NCI-H187 (cell line): ENCODE measurements around the gene PARP4.
"Not testable (repeated sequence)": the region's sequence is repeated elsewhere in the genome, so short reads cannot be mapped to it uniquely, and the experiment has no call there.

ENCODE experiments used
- DNase-seq, 2 experiments: peaks; one replicate each; lab custom pipeline; 2025; lab: John Stamatoyannopoulos, UW

PARP4 gene

GRCh38 chr13:24505756-24506155, 6.8 kb downstream of the PARP4 start:
- no peak for DNase-seq

DNA sequence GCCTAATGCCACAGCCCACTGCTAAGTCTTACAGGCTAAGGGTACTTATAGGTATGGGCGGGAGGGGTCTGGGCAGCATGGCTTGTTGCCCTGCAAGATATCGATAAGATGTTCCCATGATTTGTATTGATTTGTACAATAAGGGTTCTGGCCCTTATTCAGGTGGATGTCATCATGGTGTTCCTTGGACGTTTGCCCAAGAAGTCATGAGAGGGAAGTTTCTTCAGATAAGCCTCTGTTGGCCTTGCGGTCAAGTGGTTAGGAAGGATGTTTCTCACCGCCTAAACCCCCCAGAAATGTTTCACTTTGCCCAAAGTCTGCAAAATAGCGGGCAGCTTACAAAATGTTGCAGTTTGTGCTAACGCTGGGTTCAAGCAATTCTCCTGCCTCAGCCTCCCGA, 7.3 kb downstream of the PARP4 start:
- DNase-seq = no peak

DNA sequence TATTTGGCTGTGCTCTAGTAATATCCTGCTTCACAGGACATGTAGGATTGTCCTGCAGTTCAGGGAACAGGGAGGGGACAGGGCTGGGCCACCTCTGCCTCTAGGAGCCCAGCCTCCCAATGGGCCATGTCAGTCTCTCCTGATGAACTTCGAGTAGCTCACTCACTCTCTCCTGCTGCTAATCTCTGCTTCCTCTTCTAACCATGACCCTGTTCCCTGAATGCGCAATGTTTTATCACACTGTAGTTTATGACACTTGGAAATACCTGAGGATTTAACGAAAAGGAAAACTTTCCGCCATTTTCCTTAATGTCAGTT, 9.2 kb downstream of the PARP4 start:
- DNase-seq = no peak

DNA sequence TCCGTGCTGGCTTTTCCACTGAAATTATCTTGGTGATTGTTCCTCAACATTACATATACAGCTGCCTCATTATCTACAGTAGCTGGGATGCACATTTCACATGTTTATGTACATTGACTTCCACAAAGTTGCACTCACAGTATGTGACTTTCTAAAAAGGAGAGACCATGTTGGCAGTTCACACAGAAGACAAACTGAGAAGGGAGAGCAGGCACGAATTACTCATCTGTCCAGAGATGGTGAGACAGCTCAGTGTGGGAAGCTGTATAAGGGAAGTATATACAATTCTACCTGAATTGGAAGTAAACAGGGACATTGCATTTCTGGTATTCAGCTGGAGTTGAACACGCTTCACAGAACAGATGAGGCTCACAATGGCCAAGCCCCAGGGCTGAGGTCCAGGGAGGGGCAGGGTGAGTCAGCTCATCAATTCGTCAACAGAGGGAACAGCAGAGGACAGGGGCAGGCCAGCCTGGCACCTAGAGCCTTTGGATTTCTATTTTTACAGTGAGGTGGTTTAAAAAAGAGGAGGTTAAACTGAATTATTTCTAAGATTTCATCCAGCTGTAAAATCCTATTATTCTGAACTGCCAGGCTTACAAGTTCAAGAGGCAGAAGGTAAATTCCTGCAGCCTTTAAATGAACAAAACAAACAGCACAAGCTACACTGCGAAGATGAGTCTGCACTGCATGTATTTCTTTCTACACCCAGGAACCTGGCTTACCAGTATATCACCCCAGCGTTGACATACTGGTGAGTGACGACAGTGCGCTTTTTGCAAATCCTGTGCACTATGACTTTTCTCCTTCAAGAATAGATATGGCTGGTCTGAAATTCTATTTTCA, 9.8 kb downstream of the PARP4 start:
- DNase-seq = no peak

DNA sequence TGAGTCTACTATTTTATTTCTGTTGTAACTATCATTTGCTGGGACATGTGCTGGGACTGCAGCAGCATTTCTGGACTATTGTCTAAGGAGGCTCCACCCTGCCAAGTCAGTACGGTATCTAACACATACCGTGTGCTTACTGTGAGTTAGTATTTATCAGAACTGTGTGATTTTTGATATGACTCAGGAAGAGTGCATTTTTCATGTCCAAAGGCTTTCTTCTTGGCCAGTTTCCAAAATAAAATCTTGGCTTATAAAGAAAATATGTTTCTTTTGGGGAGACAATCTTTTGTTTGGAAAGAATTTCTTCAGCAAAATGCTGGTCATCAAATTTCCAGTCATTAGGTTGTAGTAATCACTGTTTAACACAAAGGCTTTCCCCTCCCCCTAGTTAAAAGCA, 11.6 kb downstream of the PARP4 start:
- no peak for DNase-seq

DNA sequence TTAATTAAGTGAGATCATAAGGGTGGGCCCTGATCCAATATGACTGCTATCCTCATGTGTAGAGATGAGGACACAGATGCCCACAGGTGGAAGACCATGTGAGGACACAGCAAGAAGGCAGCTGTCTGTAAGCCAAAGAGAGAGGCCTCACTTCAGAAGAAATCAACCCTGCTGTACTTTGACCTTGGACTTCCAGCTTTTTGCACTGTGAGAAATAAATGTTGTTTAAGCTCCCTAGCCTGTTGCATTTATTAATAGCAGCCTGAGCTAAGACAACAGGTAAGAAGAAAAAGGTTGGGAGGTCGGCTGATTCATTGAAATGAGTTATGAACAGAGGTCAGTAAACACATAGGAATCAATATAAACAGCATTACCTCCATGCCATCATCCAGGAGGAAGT, 14.8 kb downstream of the PARP4 start:
- no peak for DNase-seq

DNA sequence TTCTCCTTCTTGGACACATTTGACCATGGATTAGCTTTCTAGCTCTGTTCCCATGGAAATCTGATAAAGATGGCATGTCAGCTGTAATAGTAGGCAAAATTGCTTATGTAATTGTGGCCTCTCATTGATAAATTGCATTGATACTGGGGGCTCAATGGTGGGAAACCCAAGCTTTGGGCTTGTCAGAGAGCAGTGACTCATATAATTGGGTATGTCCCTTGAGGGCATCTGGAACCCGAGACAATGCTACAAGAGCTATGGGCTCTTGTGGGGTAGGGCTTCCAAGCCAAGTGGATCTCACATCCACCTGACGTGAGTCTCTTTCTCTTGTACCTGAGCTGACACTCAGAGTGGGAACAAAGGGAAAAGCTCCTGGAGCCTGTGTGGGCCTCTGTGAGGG, 16.3 kb downstream of the PARP4 start:
- not testable (repeated sequence) for DNase-seq

- DNase-seq = no peak
Measured at GRCh38 chr13:24495151-24495729, 17.3 kb downstream of the PARP4 start.

- DNase-seq = no peak
Measured at GRCh38 chr13:24493356-24493755, 19.2 kb downstream of the PARP4 start.

- DNase-seq = no peak
Measured at GRCh38 chr13:24491845-24492244, 20.7 kb downstream of the PARP4 start.

DNA sequence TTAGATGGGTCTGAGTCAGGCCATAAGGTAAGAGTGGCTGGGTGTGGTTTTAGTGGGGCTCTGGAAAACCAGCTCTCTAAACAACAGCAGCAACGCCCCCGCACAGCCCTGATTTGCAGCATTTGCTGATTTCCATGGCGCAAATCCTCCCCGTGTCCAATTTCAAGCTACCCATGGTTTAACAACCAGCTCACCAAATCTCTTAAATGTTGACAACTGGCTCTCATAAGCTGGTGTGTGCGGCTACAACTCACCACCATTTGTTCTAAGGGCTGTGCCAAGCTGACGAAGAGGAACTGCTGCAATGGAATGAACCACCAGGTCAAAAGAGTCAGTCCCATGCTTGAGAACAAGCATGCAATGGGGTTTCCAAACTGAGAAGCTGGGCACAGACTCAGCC, 22.9 kb downstream of the PARP4 start:
- DNase-seq = no peak

DNA sequence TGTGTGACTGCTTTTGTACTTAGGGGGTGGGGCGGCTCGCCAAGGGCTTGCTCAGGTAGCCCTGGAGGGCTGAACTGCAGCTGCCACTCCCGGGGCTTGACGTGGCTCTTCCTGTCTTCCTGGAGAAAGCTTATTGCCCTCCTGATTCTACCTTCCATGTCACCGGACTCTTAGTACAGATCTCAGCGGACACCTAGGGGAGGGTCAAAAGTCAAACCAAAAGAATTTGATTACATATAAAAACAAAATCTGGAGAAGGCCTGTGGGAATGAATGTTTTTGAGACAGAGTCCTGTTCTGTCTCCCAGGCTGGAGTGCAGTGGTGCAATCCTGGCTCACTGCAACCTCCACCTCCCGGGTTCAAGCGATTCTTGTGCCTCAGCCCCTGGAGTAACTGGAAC, 24.5 kb downstream of the PARP4 start:
- DNase-seq = not testable (repeated sequence)

GRCh38 chr13:24486017-24486657, 26.4 kb downstream of the PARP4 start:
- not testable (repeated sequence) for DNase-seq

DNA sequence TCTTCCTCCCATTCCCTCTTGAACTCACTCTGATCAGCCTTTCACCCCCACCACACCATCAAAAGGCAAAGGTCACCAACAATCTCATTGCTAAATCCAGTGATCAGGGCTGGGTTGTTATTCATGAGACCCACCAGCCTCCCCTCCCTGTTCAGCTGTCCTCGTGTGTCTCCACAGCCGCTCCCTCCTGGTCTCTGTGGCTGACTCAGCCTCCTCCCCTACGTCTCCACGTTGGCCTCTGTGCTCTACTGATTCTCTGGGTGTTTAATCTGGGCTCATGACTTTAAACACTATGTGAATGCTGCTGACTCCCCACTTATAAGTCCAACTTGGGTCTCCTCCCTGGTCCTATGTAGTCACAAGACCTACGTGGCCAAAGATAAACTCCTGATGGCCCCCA, 38.9 kb downstream of the PARP4 start:
- DNase-seq = no peak

- not testable (repeated sequence) for DNase-seq
Measured at GRCh38 chr13:24472129-24472528, 40.4 kb downstream of the PARP4 start.

GRCh38 chr13:24463078-24463477, 49.5 kb downstream of the PARP4 start:
- no peak for DNase-seq

GRCh38 chr13:24460256-24460655, 52.3 kb downstream of the PARP4 start:
- no peak for DNase-seq

GRCh38 chr13:24459726-24460125, 52.9 kb downstream of the PARP4 start:
- no peak for DNase-seq

DNA sequence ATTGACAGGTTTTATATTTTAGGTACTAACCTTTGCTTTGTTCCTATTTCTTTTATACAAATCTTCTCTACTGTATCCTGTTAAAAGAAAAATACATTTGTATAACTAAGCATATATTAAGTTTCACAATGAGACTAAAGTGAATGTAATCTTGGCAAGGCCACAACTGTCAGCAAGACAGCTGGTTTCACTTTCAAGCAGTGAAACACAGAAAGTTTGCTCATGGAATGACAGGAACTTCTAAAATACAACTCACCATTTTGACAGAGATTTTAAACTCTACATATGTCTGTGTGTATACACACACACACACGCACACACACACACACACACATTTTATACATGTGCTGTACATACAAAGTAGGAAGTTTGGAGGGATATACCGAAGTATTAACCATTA, 53.3 kb downstream of the PARP4 start:
- DNase-seq = no peak

DNA sequence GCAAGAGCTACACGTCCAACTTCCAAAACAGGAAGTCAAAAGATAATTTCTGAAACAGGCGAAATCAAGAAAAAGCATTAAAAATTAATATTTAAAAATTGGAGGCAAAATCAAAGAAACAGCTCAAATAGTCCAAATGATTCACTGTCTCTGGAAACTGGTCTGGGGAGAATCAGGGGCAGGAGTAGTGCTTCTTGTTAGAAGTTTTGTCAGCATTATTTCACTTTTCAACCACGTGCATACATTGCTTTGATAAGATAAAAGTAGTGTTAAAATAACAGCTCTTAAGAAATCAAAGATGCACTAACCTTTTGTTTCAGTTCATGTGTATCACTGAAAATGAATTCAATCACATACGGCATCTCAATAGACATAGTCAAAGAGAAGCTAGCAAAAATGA, 53.8 kb downstream of the PARP4 start:
- no peak for DNase-seq

DNA sequence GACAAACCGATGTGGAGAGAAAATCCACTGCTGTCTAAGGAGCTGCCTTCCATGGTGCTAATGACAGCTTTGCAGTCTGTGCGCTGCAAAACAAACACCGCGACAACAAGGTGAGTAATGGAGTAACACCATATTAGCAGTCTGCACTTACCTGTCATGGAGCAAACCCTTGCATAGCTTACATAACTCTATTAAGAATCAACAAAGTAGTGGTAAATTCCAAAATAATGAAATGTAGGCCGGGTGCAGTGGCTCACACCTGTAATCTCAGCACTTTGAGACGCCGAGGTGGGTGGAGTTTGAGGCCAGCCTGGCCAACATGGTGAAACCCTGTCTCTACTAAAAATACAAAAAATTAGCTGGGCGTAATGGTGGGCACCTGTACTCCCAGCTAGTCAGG, 56.2 kb downstream of the PARP4 start:
- DNase-seq = no peak

DNA sequence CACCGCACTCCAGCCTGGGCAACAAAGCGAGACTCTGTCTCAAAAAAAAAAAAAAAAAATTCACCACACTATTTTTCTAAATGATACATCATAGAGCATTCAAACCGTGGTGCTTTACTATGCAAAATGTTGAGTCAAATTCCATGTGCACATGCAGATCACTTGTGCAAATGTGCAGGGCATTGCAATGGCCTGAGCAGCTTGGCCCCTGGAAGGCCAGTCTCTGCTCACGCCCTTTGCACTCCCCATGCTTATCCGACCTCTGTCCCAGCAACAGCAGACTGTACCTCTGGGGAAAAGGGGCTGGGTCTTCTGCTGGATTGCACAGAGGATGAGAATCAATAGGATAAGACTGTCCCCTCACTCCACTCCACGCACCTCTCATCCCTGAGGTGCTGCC, 58.5 kb downstream of the PARP4 start:
- DNase-seq = no peak

GRCh38 chr13:24452044-24452443, 60.5 kb downstream of the PARP4 start:
- DNase-seq = no peak

- DNase-seq = no peak
Measured at GRCh38 chr13:24450530-24450929, 62.0 kb downstream of the PARP4 start.
